Hematopoietic multipotent progenitor cell treated with erythropoietin and hydrocortisone succinate and interleukin-3 and kit ligand, for 4 days (in vitro differentiated cells): ENCODE measurements around the gene SEMA7A.

Experiments used
- DNase-seq: peaks from one replicate; pipeline ENCODE4 v3.0.0-alpha.2; 2015

Gene SEMA7A

DNA sequence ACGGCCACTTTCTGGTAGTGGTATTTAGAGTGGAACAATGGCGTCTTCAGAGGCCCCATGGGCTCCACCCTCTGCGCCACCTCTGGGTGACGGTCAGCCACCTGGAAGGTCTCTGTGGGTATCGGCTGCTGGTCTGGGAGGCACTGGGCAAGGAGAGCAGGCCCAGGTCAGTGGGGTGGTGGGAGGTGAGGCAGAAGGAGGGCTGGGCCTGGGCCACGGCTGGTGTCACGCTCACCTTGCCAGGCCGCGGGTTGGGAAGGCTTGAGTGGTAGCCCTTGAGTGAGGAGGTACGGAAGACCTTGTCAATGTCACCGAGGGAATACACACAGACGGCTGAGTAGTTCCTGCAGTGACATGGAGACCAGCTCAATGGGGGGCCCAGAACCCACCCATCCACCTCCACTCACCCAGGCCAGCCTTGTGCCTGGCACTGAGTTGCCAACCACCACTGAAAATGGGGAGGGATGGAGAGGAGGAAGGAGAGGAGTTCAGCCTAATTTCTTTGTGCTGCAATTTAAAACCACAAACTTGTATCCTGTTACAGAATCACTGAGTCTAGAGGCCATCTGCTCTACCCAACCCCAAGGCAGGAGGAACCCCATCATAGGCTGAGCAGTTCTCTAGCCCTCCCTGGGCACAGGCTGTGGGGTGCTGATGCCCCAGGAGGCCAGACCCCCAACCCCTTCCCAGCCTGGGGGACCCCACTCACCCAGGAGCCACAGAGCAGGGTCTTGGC is 19.0 kb downstream of the SEMA7A start:
- no peak for DNase-seq

GRCh38 chr15:74414081-74414580 is 19.6 kb downstream of the SEMA7A start:
- DNase-seq = no peak

GRCh38 chr15:74413350-74414080 is 20.2 kb downstream of the SEMA7A start:
- DNase-seq = no peak

- DNase-seq = no peak
These were observed 21.6 kb downstream of the SEMA7A start for GRCh38 chr15:74412159-74412558.

DNA sequence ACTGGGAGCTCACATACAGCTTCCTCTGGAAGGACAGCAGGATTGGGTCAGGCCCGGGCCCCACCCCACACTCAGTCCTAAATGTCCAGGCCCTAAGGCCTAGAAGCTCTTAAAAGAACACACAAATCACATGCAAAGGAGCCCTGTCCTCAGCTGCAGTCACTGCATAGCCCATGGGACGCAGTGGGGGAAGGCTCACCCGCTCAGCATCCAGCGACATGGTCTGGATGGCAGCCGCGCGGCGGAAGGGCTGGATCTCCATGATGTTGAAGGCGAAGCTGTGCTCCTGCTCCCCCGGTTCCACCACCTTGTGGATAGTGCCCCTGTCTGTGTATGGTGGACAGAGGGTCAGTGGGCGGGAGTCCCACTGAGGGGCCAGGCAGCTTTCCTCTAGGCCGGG is 22.1 kb downstream of the SEMA7A start:
- DNase-seq = no peak

GRCh38 chr15:74410502-74410901 is 23.3 kb downstream of the SEMA7A start:
- no peak for DNase-seq

- DNase-seq = no peak
These were observed 24.5 kb downstream of the SEMA7A start for GRCh38 chr15:74409225-74409624.

DNA sequence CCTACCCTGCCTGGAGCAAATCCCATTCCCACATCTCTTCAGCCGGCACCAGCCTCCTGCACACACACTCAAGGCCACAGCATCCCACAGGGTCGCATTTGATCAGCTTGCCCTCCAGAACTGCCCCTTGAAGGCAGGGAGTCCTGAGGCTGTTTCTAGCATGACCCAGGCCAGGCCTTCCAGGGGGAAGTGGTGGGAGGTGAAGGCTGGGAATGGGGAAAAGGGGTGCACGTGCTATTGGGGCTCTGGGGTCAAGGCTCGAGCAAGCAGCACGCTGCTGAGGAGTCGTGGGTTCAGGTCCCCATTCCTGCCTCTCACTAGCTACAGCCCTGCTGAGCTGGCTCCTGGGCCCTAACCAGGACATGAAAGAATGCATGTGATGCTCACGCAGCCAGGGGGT is 24.9 kb downstream of the SEMA7A start:
- DNase-seq = no peak

GRCh38 chr15:74408385-74408784 is 25.4 kb downstream of the SEMA7A start:
- no peak for DNase-seq

GRCh38 chr15:74406992-74407705 is 26.6 kb downstream of the SEMA7A start:
- DNase-seq = peak; percentile 53

DNA sequence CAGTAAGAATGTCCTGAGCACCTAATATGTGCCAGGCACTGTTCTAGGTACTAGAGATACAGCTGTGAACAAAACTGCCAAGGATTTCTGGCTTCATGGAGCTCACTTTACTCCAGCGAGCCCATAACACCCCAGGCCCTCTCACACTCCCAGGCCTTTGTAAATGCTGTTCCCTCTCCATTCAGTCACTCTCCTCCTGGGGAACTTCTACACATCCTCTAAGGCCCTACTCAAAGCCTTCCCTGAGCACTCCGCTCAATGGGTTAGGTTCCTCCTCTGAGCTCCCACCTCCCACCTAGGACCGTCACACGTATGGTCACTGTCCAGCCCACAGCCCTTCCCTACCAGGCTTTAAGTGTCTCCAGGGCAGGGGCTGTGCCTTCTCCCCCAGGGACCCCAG is 27.2 kb downstream of the SEMA7A start:
- DNase-seq = no peak

DNA sequence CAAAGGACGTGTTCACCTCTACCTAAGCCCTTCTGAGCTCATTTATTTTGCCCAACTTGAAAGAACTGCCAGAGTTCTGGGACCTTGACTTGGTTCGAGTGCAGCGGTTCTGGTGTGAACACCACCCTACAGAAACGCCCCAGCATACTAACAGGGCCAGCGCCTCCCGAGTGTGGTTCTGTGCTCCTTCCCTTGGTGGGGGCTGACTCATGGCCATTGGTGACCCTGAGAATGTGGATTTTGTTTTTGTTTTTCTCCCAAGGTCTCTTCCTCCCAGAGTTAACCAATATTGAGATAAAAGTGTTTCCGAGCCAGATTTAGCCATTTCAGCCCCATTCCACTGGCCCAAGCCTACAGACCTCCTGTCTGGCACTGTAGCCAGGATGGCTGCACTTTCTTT is 27.9 kb downstream of the SEMA7A start:
- no peak for DNase-seq

GRCh38 chr15:74403991-74404563 is 29.7 kb downstream of the SEMA7A start:
- DNase-seq = peak; percentile 65

DNA sequence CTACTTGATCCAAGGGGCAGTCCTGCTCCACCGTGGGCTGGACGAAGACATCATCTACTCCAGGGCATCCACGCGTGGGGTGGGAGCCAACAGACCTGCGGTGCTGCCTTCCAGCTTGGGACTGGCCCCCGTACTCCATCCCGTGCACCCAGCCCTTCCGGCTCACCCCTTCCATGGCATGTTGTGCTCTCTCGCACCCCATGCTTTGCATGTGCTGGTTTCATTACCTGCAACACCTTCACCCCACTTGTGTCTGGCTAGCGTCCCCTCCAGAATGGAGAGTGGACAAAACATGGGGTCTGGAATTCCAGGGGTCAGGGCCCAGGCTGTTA is 30.2 kb downstream of the SEMA7A start:
- no peak for DNase-seq

DNA sequence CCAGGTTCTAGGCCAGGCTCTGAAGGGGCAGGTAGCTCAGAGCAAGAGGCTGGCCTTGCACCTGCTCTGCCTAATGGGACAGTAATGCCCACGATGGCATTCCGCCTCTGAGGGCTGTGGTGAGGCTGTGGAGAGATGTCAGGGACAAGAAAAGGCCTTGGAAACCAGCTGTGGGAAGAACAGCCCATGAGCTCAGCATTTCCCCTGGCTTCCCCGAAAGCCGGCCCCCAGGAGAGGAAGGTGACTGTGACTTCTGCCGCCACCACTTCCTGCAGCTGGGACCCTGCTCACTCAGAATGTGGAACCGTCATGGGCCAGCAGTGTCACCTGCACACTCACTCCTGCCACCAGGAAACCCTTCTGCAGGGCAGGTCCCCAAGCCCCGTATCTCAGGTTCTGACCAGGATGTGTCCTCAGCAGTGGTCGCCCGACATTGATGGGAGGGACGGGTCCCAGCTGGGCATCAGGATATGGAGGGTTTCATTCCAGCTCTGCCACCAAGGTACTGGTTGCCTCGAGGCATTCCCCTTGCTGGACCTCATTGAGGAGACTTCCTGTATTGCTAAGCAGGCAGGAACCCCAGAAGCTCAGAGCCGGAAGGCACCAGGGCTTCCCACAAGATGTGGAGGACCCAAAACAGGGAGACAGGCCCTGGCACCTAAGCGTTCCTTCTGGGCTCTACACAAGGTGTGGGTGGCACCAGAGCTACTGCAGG is 30.7 kb downstream of the SEMA7A start:
- DNase-seq = peak; percentile 75

DNA sequence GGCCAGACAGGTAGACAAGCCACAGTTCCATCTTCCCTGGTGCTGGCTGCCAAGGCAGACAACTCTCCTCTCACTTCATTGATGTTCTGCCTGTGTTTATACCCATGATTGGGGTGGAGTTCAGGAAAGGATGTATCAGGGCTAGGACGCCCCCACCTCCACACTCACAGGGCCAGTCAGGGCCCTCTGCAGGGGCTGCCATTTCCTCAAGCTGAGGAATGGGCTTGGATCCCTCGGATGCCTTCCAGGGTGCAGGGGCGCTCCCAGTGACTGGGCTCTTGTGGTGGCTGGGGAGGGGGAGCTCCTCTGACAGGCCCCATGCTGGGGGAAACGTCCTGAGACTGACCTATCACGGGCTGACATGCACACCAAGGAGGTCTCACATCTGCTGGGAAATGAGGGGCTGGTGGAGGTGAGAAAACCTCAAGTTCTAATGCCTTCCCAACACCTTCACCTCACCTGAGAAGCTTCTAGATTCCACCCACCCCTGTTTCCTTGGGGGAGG is 31.4 kb downstream of the SEMA7A start:
- DNase-seq = no peak

GRCh38 chr15:74400915-74401757 is 32.6 kb downstream of the SEMA7A start:
- DNase-seq = no peak

GRCh38 chr15:74400313-74400860 is 33.4 kb downstream of the SEMA7A start:
- peak; percentile 82 for DNase-seq

GRCh38 chr15:74399511-74400312 is 34.0 kb downstream of the SEMA7A start:
- peak; percentile 78 for DNase-seq

DNA sequence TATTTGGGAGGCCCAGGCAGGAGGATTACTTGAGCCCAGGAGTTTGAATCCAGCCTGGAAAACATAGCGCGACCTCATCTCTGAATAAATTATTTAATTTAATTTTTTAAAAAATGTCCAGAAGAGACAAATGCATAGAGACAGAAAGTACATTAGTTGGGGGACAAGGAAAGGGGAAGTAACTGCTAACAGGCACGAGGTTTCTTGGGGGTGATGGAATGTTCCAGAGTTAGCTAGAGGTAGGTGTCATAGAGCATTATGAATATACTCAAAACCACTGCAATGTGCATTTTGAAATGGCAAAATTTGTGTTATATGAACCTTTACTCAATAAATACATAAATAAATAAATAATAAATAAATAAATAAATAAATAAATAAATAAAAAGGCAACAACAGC is 34.7 kb downstream of the SEMA7A start:
- DNase-seq = peak; percentile 72
